Neural crest cell (in vitro differentiated cells): Measurements from ENCODE around the gene TRAF3IP3. TPM values are rescaled to one million over a fixed set of nuclear protein-coding genes. Genes with fewer than 3 reads are reported as not detected.

Experiments used
- DNase-seq: peaks from one replicate; pipeline ENCODE4 v3.0.0; 2021; ENCODE audit warnings: low read depth, mixed read lengths, low spot score
- H3K27ac Mint-ChIP-seq: one replicate; pipeline ENCODE4 v1.8.0; 2021; ENCODE audit warnings: mild to moderate bottlenecking, mixed read lengths; ENCODE audit not compliant: unreplicated experiment
- H3K27me3 Mint-ChIP-seq: 2 replicates; pipeline ENCODE4 v1.8.0; 2021; ENCODE audit warnings: low read depth, mild to moderate bottlenecking, mixed read lengths
- H3K36me3 Mint-ChIP-seq: 2 replicates; pipeline ENCODE4 v1.8.0; 2021; ENCODE audit warnings: low read depth, mild to moderate bottlenecking, mixed read lengths
- H3K4me1 Mint-ChIP-seq: 2 replicates; pipeline ENCODE4 v1.8.0; 2021; ENCODE audit warnings: mixed read lengths
- H3K4me3 Mint-ChIP-seq: one replicate; pipeline ENCODE4 v1.8.0; 2021; ENCODE audit warnings: mild to moderate bottlenecking, mixed read lengths
- H3K9me3 Mint-ChIP-seq: 2 replicates; pipeline ENCODE4 v1.8.0; 2021; ENCODE audit warnings: mixed read lengths
- CTCF ChIP-seq: fragments of 200-600 bp; sonication (generic); conservative IDR thresholded peaks from 2 replicates; pipeline ENCODE4 v1.5.0; 2021; ENCODE audit warnings: antibody characterized with exemption, mild to moderate bottlenecking
- total RNA-seq: library from RNA; stranded (reverse); gene quantifications from 2 replicates; pipeline ENCODE4 v1.2.1, GENCODE V29; 2021

TRAF3IP3 gene
- total RNA-seq, 1 donor from 2014 or later, result not detected

- DNase-seq, result no peak
- no peak overlapping the region for H3K27ac Mint-ChIP-seq
- no peak overlapping the region for H3K4me3 Mint-ChIP-seq
- no peaks in the 10 kb centered on the region for H3K36me3 Mint-ChIP-seq
- peaks cover 6% of the 10 kb centered on the region for H3K4me1 Mint-ChIP-seq
- no peak for TF ChIP-seq CTCF
- no peaks in the 10 kb centered on the region for H3K9me3 Mint-ChIP-seq
- peaks cover 64% of the 10 kb centered on the region for H3K27me3 Mint-ChIP-seq
These were observed 65.1 kb downstream of the TRAF3IP3 start for GRCh38 chr1:209820986-209821385.

DNA sequence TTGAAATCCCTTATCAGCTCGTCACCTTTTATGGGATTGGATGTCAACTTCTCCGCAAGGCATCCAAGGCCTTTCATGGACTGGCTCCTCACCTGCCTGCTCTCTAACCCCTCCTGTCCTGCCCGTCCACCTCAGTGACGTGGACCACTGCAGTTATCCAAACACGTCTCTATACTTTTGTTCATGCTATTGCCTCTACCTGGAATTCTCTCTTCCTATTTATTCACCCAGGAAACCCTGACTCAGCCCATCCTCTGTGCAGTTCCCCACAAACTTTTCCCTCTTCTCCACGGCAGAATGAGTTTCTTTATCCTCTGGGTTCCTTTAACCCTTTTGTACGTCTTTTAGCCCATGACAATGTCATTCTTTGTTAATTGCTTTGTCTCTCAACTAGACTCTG is 66.9 kb downstream of the TRAF3IP3 start:
- peaks cover 57% of the 10 kb centered on the region for H3K27me3 Mint-ChIP-seq
- no peak for TF ChIP-seq CTCF
- no peaks in the 10 kb centered on the region for H3K36me3 Mint-ChIP-seq
- peaks cover 3% of the 10 kb centered on the region for H3K9me3 Mint-ChIP-seq
- no peak overlapping the region for H3K4me3 Mint-ChIP-seq
- DNase-seq, result no peak
- H3K27ac Mint-ChIP-seq, result no peak overlapping the region
- peaks cover 10% of the 10 kb centered on the region for H3K4me1 Mint-ChIP-seq

- DNase-seq, result no peak
- Mint-ChIP-seq H3K4me1 (peaks cover 13% of the 10 kb centered on the region), H3K4me3 (peak overlapping the region; percentile 47), H3K36me3 (no peaks in the 10 kb centered on the region), H3K9me3 (peaks cover 3% of the 10 kb centered on the region), H3K27me3 (peaks cover 51% of the 10 kb centered on the region), H3K27ac (no peak overlapping the region)
- TF ChIP-seq CTCF, result peak; percentile 81
These were observed 67.5 kb downstream of the TRAF3IP3 start for GRCh38 chr1:209823143-209824041.

DNA sequence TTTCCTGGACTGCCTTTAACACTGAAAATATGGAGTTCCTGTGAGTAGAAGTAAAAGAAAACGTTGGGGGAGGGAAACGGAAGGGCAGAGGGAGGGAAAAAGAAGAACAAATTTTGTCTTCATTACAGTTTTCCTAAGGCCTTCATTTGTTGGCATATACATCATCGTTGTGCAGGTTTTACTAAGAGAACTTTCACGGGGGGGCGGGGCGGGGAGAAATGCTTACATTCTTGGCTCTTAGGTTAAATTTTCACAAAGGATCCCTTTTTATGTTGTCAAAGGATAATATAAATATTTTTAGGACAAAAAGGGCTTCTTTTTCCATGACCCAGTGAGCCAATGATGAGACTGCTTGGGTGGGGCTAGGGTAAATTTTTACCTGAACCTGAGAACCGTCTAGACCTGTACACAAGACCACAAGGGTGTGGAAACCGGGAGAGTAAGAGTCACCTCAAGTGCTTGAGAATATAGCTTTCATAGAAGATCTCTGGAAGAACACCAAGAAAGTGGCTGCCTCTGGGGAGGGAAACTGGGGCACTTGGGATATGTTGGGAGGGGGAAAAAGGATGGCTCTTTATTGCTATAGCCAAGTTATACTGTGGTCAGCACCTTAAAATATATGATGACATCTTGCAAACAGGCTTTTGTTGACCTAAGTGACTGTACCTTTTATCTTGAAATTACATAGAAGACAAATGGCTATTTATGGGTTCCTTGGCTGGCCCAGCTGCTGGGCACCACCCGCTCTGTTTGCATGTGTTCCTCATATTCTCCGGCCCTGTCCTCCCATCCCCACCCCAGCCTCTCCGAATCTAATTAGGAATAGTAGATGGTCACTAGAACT is 70.0 kb downstream of the TRAF3IP3 start:
- no peak for TF ChIP-seq CTCF
- H3K9me3 Mint-ChIP-seq, result peaks cover 3% of the 10 kb centered on the region
- peak overlapping the region; percentile 71 for H3K4me3 Mint-ChIP-seq
- no peak overlapping the region for H3K27ac Mint-ChIP-seq
- H3K27me3 Mint-ChIP-seq, result peaks cover 31% of the 10 kb centered on the region
- no peaks in the 10 kb centered on the region for H3K36me3 Mint-ChIP-seq
- no peak for DNase-seq
- peaks cover 18% of the 10 kb centered on the region for H3K4me1 Mint-ChIP-seq

- Mint-ChIP-seq H3K4me3 (peak within 1 kb of the TSS; percentile 96), H3K27ac (peak within 1 kb of the TSS; percentile 78), H3K36me3 (no peaks in the 10 kb centered on the region), H3K27me3 (peaks cover 20% of the 10 kb centered on the region), H3K9me3 (peaks cover 3% of the 10 kb centered on the region), H3K4me1 (peaks cover 18% of the 10 kb centered on the region)
- peak; percentile 71 for TF ChIP-seq CTCF
- DNase-seq, result peak; percentile 88
These were observed 71.8 kb downstream of the TRAF3IP3 start, which contains the start of gene UTP25 for GRCh38 chr1:209827384-209828262. Gene UTP25 (plus strand): TSS chr1:209827972. CDS start chr1:209828064, 92 bp downstream.
